DMS153 treated with DMSO at 0.1 percent for 48 hours (cell line): ENCODE measurements around the gene DCAF8L1.
"Not testable (repeated sequence)": the region's sequence is repeated elsewhere in the genome, so short reads cannot be mapped to it uniquely, and the experiment has no call there.

ENCODE experiments used
- DNase-seq: peaks from one replicate; lab custom pipeline; 2025; ENCODE audit not compliant: unreplicated experiment; lab: John Stamatoyannopoulos, UW

DCAF8L1 gene

DNA sequence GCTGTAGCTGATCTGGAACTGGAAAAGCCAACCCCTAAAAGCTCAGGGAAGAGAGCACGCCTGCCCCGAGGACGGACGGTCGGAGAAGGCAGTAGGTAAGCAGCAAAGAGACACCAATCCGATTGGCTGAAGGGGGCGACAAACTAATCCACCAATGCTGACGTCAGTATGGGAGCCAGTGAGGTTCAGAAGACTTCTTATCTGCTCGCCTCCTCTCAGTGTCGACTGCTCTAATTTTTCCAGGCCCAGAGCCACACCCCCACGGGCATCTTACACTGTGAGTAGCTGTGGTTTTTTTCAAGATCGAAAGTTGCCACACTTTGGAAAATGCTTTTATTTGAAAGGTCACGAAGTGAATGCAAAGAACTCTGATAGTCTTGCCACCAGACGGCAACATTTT is at the start of gene DCAF8L1:
Gene DCAF8L1, minus strand, starts transcription at position 101 of the 400 bp plus-strand sequence. CDS start 115 bp downstream, outside the sequence.
- no peak for DNase-seq

DNA sequence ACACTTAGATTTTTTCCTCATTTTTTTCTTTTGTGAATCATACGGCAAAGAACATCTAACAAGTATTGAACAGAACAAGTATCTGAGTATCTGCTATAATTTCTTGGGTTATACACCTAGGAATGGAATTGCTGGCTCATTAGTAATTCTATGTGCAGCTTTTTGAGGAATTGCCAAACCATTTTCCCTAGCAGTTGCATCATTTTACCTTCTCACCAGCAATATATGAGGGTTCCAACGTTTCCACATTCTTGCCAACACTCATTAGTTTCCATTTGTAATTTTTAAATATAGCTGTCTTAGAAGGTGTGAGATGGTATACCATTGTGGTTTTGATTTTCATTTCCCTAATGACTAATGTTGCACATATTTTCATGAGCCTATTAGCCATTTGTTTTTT is 41.1 kb upstream of the DCAF8L1 start:
- DNase-seq, result no peak

DNA sequence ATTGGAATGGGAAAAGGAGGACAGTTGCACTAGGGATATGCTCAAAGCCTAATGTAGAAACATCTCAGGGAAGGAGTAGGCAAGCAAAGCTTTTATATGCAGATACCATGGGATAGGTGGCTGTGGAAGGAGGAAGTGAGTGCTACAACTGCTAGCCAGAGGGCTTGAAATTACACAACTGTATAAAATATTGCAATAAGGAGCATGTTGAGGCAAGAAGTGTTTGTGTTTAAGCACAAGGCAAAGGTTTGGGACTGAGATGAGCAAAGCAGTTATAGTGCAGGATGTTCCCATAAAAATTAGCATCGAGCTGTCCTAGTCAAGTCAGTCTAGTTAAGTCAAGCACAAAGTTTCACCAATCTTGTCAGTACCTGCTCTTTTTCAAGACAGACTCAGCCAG is 35.6 kb upstream of the DCAF8L1 start:
- no peak for DNase-seq

DNA sequence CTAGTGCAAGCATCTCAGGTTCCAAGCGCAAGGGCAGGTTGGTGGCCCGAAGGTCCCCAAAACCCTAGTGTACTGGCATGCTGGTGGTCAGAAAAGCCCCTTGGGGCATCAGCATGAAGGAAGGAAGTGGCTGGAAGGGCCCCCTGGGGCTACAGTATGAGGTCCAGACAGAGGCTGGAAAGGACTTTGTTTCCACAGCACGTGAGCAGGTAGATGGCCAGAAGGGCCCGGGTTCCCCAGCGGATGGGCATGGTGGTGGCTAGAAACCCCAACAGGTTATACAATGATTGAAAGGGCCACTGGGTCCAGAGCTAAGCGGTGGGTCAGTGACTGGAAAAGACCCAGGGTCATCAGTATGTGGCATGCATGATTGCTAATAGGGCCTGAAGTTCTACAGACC is 34.7 kb upstream of the DCAF8L1 start:
- no peak for DNase-seq

DNA sequence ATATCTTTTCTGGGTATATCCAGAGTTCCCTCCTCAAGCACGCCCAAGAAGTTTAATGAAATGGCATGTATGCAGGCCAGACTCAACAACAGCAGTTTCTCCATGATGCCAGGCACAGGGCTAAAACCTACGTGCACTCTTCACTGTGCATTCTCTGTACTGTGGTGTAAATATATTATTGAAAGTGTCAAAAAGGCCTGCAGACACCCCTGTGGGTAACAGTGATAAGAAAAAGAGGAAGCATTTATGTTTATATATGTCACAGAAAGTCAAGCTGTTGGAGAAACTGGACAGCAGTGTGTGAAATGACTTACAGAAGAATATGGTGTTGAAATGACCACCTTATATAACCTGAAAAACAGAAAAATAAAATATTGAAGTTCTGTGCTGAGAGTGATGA is 29.6 kb upstream of the DCAF8L1 start:
- no peak for DNase-seq

DNA sequence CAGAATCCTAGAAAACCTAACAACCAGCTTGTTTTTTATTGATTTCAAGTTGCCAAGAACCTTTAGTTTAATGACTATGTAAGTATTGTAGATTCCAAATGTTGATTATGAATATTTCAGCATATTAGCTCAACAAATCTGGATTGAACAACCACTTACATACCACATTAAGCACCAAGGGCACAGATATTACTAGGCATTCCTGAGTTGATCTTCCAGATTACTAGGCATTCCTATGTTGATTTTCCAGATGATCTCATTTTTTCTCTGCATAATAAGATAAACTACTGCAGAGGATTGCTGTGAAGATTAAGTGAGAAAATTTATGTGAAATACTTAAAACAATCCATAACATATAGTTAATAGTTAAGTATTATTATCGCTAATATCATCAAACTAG is 17.4 kb upstream of the DCAF8L1 start:
- DNase-seq, result no peak

DNA sequence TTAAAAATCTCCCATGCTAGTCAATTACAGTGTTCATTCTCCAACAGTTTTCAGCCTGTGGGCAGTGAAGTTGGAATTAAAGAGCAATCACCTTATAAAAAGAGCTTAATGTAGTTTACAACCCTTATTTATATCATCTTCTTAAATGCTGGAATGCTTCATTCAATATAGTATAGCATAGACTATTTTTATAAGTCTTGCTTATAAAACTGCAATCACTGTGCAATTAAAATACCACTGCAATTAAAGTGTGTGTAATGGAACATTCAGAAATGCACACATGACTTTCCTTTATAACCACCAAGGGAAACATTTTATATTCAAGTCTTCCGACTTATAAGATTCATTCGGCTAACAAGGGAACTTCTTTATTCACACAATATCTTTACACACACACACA is 16.4 kb upstream of the DCAF8L1 start:
- no peak for DNase-seq

DNA sequence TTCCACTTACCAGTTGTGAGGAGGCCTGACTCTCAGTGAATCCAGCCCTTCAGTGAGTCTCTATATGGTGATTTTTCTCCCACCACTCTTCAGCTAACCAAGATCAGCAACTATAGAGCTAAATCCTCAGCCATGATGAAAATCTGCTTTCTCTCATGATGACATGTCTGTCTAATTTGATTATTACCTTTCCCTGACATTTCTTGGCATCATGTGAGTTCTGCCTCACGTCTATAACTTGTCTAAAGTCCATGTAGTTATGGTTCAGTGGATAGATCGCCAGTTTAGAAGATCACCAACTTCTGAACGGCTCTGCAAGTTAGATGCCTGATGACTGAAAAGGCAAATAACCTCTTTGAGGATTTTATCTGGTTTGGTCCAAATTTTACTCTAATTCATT is 14.9 kb upstream of the DCAF8L1 start:
- no peak for DNase-seq

DNA sequence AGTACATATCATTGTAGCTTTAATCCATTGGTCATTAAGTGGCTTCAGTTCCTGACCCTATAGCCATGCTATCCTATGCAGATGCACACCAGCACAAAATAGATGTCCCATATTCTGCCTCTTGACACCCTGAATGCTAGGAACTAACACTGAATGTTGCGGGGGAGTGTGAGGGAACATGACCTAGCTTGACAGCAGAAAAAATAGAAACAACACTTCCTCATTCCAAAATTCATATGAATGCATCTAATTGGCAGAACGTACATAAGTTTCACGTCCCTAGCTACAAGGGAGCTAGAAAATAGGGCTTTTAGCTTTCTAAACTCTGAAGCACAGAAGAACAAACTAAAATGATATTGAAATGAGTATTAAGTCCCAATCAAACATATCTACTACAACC is 14.4 kb upstream of the DCAF8L1 start:
- no peak for DNase-seq

DNA sequence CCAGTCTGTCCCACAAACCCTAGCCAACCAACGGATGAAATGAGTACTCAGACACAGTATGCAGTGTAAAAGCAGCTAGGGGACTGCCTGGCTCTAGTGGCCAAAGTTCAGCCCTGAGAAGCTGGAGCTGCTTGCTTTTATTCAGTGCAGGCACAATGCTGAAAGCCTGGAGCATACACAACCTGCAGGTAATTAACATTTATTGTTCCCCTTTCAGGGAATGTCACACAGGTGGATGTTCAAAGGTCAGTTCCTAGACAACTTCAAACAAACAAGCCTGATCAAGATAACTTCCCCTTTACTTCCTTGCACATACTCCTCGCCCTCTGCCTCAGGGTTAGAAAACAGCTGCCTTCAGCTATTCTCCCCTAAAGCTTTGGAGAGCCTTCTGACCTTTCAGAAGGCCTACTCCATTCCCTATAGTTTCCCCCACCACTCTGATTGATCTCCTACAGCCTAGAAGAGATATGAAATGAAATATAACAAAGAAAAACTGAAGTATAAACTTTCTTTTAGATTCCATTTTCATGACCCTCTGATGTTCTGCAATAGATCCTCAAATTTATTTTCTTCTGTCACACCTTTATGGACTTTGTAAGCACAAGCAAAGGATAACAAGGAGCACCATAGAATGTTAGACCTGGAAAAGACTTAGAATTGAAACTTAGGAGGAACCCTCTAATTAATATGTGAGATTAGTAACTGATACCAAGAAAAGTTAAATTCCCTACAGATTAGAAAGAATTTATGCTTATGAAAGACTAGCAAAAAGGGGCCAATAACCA is 6.8 kb upstream of the DCAF8L1 start:
- no peak for DNase-seq

DNA sequence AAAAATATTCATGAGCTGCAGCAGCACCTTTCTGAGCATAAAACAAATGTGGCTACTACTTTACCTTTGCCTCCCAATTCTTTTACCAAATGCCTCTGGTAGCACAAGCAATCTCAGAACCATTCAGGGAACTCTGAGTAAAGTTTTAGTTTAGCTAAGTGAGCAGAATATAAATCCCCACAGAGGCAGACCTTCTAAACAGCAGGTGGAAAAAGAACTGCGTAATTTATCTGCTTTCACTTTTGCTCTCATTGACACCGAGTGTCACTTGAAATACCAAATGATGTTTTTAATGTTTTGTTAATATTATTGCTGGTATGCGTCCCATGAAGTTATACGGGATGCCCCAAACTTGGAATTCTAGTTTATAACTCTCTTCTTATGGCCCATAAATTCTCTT is 4.3 kb downstream of the DCAF8L1 start:
- DNase-seq, result not testable (repeated sequence)

DNA sequence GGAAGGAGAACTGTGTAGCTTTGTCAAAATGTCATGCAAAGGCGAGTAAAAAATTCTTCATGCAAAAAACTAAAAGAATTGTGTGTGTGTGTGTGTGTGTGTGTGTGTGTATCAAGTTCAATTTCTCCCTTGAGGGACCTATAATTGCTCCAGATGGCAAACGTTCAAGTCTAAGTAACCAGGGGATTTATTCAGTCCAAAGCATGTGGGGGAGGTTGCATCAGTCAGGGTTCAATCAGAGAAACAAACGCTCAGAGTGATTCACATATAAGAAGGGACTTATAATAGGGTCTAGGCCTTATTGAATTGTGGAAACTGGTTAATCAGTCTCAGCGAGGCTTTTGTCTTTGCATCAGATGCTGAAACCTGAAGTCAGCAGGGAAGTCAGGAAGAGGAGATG is 5.0 kb downstream of the DCAF8L1 start:
- DNase-seq, result no peak

DNA sequence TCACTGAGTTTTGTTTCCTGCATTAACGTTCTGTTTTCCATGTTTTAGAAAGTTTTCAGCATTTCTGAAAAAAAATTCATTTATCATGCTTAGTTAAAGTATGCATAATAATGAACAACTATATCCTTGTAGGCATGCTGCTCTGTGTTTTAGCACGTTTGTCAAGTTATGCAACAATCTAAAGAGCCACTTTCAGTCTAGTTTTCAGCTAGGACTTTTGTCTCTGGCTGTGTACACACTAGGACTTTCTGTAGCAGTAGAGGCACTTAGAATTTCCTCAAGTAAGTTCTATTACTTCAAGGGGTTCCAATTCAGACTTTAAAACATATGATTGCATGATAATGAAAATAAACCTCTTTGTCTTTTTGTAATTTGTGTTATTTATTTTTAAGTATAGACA is 12.4 kb downstream of the DCAF8L1 start:
- DNase-seq, result no peak

DNA sequence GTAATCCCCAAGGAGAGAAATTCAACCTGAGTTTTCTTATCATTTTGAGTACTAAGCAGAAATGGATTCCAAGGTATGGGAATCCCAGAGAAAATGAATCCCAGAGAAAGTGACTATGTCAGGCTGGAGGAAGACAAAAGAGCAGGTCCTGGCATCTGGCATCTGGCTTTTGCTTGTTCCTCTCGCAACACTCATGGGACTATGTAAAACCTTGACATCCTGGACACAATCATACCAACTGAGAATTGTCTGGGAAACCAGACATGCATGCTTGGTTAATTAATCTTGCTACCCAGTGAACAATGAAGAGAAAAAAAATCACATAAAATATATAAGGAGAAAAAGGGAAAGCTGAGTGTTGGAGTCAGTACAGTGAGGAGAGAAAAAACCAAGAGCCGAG is 12.9 kb downstream of the DCAF8L1 start:
- DNase-seq, result no peak

DNA sequence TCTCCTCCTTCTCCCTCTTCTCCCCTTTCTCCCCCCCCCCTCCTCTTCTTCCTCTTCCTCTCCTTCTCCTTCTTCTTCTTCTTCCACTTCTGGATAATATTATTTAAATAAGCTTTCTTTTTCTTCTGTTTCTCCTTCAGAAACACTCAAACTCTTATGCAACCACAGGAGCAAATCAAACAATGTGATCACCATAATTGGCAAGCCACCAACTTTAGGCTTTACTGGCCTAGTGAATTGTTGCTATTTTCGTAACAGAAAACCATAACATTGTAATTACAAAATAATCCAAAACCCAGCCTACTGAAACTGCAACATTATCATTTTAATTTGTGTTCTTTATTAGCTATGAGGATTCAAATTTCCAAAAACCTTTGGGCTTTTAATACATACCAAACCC is 14.3 kb downstream of the DCAF8L1 start:
- no peak for DNase-seq

DNA sequence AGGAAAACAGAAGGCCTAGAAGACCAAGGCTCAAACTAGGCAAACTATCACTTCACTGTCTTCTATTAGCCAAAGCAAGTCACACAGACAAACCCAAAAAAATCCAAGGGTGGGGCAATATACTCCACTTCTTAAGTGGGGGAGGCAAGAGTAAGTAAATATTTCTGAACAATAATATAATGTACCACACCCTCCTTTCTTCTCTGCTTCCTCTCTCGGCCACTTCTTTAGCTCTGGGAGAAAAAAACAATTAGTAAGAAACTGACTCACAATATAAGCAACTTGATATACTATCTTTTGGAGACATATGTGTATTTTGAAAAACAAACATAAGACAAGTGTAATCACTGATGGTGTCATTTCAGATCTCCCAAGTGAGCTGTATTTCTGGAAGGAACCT is 14.8 kb downstream of the DCAF8L1 start:
- no peak for DNase-seq

DNA sequence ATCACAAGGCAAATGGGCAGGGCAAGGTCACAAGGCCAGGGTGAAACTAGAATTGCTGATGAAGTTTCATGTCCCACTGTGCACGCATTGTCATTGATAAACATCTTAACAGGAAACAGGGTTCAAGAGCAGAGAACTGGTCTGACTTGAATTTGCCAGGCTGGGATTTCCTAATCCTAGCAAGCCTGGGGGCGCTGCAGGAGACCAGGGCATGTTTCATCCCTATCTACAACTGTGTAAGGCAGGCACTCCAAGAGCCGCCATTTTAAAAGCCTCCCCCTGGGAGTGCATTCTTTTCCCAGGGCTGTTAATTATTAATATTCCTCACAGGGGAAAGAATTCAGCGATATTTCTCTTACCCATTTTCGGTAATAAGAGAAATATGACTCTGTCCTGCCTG is 15.9 kb downstream of the DCAF8L1 start:
- not testable (repeated sequence) for DNase-seq

DNA sequence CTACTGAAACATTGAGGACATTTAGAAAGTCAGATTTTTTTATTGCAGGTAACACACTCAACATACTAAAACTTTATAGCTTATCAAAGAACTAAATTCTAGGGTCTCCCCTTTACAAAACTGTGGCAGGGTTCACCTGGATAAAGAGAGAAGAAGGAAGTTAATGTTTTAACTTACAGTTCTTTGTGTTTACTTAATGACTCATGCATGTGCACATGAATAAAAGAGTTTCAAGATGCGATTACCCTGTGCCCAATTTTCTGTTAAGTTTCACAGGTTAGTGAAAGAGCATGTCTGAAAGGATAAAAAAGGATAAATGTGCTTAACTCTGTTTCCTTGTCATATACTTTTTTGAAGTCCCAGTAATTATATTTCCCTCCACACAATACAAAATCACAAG is 16.8 kb downstream of the DCAF8L1 start:
- DNase-seq, result no peak

DNA sequence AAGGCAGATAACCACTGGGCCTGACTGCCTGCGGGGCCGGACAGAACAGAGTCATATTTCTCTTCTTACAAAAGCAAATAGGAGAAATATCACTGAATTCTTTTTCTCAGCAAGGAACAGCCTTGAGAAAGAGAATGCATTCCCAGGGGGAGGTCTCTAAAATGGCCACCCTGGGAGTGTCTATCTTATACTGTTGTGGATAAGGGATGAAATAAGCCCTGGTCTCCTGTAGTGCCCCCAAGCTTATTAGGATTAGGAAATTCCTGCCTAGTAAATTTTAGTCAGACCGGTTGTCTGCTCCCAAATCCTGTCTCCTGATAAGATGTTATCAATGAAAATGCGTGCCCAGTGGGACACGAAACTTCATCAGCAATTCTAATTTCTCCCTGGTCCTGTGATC is 20.8 kb downstream of the DCAF8L1 start:
- not testable (repeated sequence) for DNase-seq

DNA sequence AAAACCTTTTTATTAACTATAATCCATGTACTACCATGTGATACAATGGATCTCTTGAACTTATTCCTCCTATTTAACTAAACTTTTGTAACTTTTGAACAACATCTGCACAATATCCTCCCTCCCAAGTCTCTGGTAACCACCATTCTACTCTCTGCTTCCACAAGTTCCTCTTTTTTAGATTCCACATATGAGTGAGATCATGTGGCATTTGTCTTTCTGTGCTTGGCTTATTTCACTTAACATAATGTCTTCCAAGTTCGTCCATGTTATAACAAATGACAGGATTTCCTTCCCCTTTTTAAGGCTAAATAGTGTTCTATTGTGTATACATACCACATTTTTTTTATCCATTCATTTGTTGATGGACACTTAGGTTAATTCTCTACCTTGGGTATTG is 28.1 kb downstream of the DCAF8L1 start:
- no peak for DNase-seq

DNA sequence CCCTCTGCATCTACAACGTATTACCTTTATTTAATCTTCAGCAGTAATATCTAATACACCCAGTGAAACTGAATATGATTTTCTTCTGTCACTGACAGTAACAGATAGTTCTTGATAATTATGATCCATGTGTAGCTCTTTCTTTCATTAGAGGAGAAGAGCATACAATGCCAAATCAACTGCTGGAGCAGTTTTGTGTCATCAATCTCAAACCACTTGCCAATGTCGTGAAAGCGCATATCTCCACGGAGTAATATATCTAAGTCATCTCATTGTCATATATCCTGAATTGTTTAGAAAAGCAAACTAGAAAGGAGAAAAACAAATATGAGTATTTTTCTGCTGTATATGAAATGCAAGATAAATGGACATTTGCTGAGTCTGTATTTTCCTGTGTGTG is 47.9 kb downstream of the DCAF8L1 start:
- no peak for DNase-seq
